HepG2 (cell line): ENCODE data around the gene SYT9.

ENCODE experiments used
- DPF2 ChIP-seq: sonication (generic); formaldehyde crosslinking; IDR thresholded peaks from 2 replicates; pipeline ENCODE4 v1.4.0; 2020; ENCODE audit warnings: mild to moderate bottlenecking, low read depth, missing genetic modification reagents, borderline replicate concordance
- FIP1L1 ChIP-seq: fragments of 200-400 bp; formaldehyde crosslinking; IDR thresholded peaks from 2 replicates; pipeline ENCODE4 v1.6.1; 2018; ENCODE audit warnings: low read depth, mild to moderate bottlenecking, low read length, moderate library complexity, borderline replicate concordance; ENCODE audit not compliant: insufficient read depth
- JUND ChIP-seq: sonication (generic); formaldehyde crosslinking; IDR thresholded peaks from 2 replicates; pipeline ENCODE4 v1.8.0; 2022; ENCODE audit warnings: mild to moderate bottlenecking, missing genetic modification reagents
- NFE2L1 ChIP-seq: sonication (generic); formaldehyde crosslinking; IDR thresholded peaks from 2 replicates; pipeline ENCODE4 v1.4.0; 2020; ENCODE audit warnings: missing genetic modification reagents, mild to moderate bottlenecking, borderline replicate concordance
- POLR2AphosphoS5 ChIP-seq: IDR thresholded peaks from 2 replicates; pipeline ENCODE4 v1.6.1; 2012; ENCODE audit warnings: low read depth, low read length
- TEAD2 ChIP-seq: sonication (generic); formaldehyde crosslinking; IDR thresholded peaks from 2 replicates; pipeline ENCODE4 v1.9.0; 2021; ENCODE audit warnings: missing genetic modification reagents
- ZFP36L1 ChIP-seq: sonication (generic); formaldehyde crosslinking; IDR thresholded peaks from 2 replicates; pipeline ENCODE4 v1.8.0; 2022; ENCODE audit warnings: mild to moderate bottlenecking, missing genetic modification reagents, moderate library complexity
- ZNF382 ChIP-seq: sonication (generic); formaldehyde crosslinking; IDR thresholded peaks from 2 replicates; pipeline ENCODE4 v1.5.0; 2020; ENCODE audit warnings: missing genetic modification reagents, mild to moderate bottlenecking, borderline replicate concordance
- ZNF441 ChIP-seq: sonication (generic); formaldehyde crosslinking; IDR thresholded peaks from 2 replicates; pipeline ENCODE4 v1.7.0; 2021; ENCODE audit warnings: missing genetic modification reagents, borderline replicate concordance
- ZNF7 ChIP-seq: IDR thresholded peaks from 2 replicates; pipeline ENCODE4 v1.6.1; 2016; ENCODE audit warnings: missing biosample characterization, missing genetic modification reagents
- TF ChIP-seq, protein P1 (sequence below): sonication (generic); formaldehyde crosslinking; IDR thresholded peaks from 2 replicates; pipeline ENCODE4 v1.5.0; 2020; ENCODE audit warnings: mild to moderate bottlenecking, missing genetic modification reagents
- TF ChIP-seq, protein P2 (sequence below): sonication (generic); formaldehyde crosslinking; IDR thresholded peaks from 2 replicates; pipeline ENCODE4 v1.4.0; 2020; ENCODE audit warnings: mild to moderate bottlenecking, missing genetic modification reagents
- TF ChIP-seq, protein P3 (sequence below): IDR thresholded peaks from 2 replicates; pipeline ENCODE4 v1.4.0; 2020; ENCODE audit warnings: mild to moderate bottlenecking, missing genetic modification reagents
- TF ChIP-seq, protein P4 (sequence below): sonication (generic); formaldehyde crosslinking; IDR thresholded peaks from 2 replicates; pipeline ENCODE4 v1.5.0; 2020; ENCODE audit warnings: mild to moderate bottlenecking, missing genetic modification reagents, moderate library complexity

DNA sequence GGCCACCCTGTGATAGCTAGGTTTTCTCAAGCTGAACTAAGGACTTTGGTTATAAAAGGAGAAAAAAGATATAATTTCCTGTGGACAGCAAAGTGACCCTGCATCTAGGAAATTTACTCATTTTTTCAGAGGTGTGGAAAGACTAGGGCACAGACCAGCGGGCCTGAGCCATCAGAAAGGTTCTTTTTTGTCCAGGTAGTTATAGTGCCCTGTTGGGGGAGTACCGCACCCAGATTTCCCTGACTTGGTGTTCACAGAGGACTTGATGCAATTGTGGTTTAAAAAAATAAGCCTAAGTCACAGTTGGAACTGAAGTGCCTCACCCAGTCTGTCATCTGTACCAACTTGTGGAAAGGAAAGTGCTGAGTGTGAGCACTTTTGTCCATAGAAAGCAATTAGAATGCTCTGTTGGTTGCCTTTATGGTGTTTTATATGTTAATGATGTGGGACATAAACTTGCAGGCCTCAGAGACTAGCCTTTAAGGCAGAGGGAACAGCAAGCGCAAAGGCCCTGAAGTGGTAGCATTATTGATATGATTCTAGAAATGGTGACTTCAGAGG lies 3.1 kb downstream of the SYT9 start:
- TF ChIP-seq NFE2L1 (CRISPR knock-in tag) = no peak
- TF ChIP-seq POLR2AphosphoS5 = no peak
- TF ChIP-seq TEAD2 = no peak
- no peak for TF ChIP-seq ZNF441 (CRISPR knock-in tag)
- TF ChIP-seq, protein P1, sequence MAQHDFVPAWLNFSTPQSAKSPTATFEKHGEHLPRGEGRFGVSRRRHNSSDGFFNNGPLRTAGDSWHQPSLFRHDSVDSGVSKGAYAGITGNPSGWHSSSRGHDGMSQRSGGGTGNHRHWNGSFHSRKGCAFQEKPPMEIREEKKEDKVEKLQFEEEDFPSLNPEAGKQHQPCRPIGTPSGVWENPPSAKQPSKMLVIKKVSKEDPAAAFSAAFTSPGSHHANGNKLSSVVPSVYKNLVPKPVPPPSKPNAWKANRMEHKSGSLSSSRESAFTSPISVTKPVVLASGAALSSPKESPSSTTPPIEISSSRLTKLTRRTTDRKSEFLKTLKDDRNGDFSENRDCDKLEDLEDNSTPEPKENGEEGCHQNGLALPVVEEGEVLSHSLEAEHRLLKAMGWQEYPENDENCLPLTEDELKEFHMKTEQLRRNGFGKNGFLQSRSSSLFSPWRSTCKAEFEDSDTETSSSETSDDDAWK = no peak
- no peak for TF ChIP-seq ZFP36L1 (CRISPR knock-in tag)
- TF ChIP-seq, protein P2, sequence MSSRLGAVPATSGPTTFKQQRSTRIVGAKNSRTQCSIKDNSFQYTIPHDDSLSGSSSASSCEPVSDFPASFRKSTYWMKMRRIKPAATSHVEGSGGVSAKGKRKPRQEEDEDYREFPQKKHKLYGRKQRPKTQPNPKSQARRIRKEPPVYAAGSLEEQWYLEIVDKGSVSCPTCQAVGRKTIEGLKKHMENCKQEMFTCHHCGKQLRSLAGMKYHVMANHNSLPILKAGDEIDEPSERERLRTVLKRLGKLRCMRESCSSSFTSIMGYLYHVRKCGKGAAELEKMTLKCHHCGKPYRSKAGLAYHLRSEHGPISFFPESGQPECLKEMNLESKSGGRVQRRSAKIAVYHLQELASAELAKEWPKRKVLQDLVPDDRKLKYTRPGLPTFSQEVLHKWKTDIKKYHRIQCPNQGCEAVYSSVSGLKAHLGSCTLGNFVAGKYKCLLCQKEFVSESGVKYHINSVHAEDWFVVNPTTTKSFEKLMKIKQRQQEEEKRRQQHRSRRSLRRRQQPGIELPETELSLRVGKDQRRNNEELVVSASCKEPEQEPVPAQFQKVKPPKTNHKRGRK (CRISPR knock-in tag) = no peak
- TF ChIP-seq FIP1L1 = no peak
- TF ChIP-seq ZNF382 (CRISPR knock-in tag) = no peak
- no peak for TF ChIP-seq DPF2 (CRISPR knock-in tag)
- TF ChIP-seq, protein P3, sequence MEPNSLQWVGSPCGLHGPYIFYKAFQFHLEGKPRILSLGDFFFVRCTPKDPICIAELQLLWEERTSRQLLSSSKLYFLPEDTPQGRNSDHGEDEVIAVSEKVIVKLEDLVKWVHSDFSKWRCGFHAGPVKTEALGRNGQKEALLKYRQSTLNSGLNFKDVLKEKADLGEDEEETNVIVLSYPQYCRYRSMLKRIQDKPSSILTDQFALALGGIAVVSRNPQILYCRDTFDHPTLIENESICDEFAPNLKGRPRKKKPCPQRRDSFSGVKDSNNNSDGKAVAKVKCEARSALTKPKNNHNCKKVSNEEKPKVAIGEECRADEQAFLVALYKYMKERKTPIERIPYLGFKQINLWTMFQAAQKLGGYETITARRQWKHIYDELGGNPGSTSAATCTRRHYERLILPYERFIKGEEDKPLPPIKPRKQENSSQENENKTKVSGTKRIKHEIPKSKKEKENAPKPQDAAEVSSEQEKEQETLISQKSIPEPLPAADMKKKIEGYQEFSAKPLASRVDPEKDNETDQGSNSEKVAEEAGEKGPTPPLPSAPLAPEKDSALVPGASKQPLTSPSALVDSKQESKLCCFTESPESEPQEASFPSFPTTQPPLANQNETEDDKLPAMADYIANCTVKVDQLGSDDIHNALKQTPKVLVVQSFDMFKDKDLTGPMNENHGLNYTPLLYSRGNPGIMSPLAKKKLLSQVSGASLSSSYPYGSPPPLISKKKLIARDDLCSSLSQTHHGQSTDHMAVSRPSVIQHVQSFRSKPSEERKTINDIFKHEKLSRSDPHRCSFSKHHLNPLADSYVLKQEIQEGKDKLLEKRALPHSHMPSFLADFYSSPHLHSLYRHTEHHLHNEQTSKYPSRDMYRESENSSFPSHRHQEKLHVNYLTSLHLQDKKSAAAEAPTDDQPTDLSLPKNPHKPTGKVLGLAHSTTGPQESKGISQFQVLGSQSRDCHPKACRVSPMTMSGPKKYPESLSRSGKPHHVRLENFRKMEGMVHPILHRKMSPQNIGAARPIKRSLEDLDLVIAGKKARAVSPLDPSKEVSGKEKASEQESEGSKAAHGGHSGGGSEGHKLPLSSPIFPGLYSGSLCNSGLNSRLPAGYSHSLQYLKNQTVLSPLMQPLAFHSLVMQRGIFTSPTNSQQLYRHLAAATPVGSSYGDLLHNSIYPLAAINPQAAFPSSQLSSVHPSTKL (CRISPR knock-in tag) = no peak
- TF ChIP-seq, protein P4, sequence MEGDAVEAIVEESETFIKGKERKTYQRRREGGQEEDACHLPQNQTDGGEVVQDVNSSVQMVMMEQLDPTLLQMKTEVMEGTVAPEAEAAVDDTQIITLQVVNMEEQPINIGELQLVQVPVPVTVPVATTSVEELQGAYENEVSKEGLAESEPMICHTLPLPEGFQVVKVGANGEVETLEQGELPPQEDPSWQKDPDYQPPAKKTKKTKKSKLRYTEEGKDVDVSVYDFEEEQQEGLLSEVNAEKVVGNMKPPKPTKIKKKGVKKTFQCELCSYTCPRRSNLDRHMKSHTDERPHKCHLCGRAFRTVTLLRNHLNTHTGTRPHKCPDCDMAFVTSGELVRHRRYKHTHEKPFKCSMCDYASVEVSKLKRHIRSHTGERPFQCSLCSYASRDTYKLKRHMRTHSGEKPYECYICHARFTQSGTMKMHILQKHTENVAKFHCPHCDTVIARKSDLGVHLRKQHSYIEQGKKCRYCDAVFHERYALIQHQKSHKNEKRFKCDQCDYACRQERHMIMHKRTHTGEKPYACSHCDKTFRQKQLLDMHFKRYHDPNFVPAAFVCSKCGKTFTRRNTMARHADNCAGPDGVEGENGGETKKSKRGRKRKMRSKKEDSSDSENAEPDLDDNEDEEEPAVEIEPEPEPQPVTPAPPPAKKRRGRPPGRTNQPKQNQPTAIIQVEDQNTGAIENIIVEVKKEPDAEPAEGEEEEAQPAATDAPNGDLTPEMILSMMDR (CRISPR knock-in tag) = no peak
- no peak for TF ChIP-seq JUND
- no peak for TF ChIP-seq ZNF7 (CRISPR knock-in tag)
